HG02623 (cell line): ENCODE measurements around the gene CRYBB1.

ENCODE experiments used
- ATAC-seq: cut with Tn5 transposase; IDR thresholded peaks from one replicate; pipeline ENCODE4 v1.9.1; 2021; ENCODE audit warnings: moderate library complexity; ENCODE audit not compliant: unreplicated experiment

CRYBB1 gene

DNA sequence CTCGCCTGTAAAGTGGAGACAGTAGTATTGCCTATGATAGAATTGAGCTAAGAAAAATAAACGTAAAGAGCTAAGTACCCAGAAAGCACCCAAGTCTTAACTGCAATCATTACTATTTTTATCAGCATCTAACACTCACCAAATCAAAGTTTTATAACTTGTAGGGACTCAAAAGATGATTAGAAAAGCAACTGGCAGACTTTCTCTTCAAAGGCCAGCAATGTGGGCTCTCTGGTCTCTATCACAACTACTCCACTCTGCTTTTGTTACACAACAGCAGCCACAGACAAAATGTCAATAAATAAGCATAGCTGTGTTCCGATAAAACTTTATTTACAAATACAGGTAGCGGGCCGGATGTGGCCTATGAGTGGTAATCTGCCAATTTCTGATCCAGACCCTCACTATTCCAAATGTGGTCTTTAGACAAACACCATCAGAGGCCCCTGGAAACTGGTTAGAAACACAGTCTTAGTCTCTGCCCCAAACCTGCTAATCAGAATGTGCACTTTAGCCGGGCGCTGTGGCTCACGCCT, 36.1 kb downstream of the CRYBB1 start:
- ATAC-seq, result no peak

DNA sequence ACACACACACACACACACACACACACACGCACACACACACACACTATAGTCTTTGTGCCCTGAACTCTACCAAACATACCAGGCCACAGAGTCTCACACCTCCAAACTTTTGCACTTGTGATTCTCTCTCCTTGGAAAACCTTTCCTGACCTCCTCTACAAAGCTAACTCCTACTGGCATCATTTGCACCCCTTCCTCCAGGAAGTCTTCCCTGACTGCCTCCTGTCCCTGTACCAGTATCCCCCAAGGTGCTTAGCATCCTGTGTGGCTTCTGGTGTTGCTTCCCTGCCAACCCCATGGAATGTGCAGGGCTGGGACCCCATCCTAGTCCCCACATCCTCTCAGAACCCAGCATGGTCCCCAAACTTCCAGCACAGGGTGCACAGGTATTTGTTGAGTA, 36.8 kb downstream of the CRYBB1 start:
- no peak for ATAC-seq

DNA sequence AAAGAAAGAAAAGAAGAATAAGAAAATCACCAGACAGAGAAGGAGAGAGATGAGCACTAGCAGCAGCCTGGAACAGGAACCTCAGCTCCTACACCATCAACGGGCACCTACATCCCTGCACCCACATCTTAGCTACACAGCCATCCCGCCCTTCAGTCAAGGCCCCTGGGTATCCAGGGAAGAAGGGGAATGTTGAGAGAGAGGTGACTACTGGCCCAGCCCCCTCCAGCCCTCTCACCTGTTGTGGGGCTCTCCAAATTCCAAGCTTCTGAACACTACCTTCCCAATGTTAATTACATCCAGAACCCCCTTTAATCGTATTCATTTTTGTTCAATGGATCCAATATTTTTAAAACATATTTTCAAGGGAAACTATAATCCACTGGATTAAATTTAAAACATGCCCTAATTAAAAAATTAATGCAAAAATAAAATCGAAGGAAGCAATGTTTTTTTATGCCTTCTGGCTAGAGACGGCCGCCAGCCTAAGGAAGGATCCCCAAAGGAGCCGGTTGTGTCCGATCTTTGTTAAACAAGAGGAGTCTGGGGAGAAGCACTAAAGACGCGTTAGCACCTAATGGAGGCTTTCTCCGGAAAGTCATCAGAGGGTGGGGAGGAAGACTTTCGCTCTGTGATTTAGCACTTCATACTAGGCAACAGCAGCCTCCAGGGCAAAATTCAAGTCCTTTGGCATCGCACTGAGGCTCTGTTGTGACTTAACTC, 37.4 kb downstream of the CRYBB1 start:
- ATAC-seq, result no peak

- no peak for ATAC-seq
Measured at GRCh38 chr22:26579331-26579886, 38.4 kb downstream of the CRYBB1 start.

GRCh38 chr22:26577081-26577480, 40.7 kb downstream of the CRYBB1 start:
- no peak for ATAC-seq

GRCh38 chr22:26576026-26576680, 41.7 kb downstream of the CRYBB1 start:
- no peak for ATAC-seq

DNA sequence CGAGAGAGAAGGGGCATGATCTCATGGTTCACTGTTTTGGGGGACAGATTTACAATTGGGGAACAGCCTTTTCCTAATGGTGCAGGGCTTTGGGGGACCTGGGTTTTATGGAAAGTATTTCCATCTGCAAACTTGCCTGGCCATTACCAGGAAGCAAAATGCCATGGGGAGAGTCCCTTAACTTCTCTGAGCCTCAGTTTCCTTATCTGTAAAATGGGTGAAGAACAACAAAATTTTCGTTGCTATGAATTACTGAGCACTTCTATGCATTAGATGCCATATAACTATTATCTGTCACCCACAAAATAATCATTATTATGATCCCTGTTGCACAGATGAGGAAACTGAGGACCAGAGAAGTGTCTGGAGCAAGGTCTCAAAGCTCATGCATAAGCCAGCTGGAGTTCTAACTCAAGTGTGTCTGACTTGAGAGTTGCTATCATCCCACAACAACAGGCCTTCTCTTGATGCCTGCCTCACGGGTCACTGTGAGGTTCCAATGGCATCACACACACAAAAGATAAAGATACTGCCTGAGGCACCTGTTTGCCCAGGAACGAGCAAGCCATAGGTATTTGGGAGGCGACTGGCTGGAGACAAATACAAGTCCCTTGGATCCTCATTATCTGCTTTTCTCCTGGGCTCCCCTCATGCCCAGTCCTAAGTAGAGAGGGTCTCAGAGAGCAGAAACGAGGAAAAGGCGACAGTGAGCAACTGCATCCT, 43.7 kb downstream of the CRYBB1 start:
- no peak for ATAC-seq

- ATAC-seq, result no peak
Measured at GRCh38 chr22:26573026-26573662, 44.7 kb downstream of the CRYBB1 start.

- ATAC-seq, result no peak
Measured at GRCh38 chr22:26570864-26571525, 46.8 kb downstream of the CRYBB1 start.

DNA sequence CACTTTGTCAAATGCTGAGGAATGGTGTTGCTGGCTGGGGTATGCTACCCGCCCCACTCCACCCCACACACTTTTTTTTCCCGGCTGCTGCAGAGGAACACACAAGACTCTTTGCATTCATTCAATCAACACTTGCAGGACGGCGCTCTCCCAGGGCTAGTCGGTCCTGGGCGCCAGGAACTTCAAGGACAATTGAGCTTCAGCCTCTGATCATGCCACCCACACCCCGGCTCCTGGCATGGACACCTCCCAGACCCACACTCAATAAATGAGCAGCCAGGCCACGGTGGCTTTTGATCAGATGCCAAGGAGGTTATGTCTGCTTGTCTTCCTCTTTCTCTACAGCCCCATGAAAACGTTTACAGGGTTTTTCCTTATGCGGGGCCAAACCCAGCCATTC, 47.7 kb downstream of the CRYBB1 start:
- no peak for ATAC-seq

DNA sequence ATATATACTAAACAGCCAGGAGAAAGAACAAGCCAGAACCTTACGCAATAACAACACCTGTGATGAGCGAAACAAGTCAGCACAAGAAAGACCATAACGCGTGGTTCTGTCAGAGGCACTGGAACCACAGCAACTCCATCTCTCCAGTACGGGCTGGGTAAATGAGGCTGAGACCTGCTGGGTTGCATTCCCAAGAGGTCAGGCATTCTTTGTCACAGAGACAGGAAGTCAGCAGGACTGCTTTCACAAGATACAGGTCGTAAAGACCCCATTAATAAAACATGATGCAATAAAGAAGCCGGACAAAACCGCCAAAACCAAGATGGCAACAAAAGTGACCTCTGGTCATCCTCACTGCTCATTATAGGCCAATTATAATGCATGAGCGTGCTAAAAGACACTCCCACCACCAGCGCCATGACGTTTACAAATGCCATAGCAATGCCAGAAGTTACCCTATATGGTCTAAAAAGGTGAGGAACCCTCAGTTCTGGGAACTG, 49.6 kb downstream of the CRYBB1 start:
- ATAC-seq, result no peak

DNA sequence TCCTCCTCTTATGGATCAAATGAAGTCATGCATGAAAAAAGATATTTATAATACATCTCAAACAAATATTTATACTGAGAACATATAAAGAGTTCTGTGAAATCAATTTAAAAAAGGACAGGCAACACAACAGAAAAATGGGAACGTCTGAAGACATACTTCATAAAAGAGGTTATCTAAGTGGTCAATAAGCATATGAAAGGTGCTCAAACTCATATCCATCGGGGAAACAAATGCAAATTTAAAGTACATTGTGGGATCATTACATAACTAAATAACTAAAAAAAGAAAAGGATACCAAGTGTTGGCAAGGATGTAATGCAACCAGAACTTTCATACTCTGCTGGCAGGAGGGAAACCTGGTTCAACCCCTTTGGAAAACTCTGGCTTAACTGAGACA, 50.2 kb downstream of the CRYBB1 start:
- no peak for ATAC-seq

DNA sequence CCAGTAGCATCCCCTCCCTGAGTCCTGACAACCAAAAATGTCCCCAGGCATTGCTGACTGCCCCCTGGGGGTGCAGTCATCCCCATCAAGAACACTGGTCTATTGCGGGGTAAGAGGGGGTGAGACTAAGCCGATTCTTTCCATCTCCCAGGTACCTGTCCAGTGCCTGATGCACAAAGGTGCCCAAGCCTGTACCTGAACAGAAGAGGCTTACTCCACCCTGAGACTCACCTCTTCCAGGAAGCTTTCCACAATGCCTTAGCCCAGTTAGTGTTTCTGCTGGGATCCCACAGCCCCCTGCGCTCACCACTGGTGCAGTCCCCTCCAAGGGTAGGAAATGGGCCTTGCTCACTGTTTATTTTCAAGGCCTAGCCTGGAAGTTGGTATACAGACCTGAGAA, 50.8 kb downstream of the CRYBB1 start:
- ATAC-seq, result no peak

DNA sequence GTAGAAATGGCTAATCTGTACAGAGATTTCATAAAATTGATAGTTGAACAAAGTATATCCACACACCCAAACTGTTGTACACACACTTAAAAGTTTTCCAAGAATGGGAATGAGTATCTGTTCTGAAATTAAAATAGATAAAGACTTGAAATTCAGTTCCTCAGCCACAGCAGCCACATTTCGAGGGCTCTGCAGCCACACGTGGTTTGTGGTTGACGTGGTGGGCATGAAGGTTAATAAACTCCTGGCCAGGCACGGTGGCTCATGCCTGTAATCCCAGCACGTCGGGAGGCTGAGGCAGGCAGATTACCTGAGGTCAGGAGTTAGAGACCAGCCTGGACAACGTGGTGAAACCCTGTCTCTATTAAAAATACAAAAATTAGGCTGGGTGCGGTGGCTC, 51.9 kb downstream of the CRYBB1 start:
- no peak for ATAC-seq

- no peak for ATAC-seq
Measured at GRCh38 chr22:26565181-26565580, 52.6 kb downstream of the CRYBB1 start.

DNA sequence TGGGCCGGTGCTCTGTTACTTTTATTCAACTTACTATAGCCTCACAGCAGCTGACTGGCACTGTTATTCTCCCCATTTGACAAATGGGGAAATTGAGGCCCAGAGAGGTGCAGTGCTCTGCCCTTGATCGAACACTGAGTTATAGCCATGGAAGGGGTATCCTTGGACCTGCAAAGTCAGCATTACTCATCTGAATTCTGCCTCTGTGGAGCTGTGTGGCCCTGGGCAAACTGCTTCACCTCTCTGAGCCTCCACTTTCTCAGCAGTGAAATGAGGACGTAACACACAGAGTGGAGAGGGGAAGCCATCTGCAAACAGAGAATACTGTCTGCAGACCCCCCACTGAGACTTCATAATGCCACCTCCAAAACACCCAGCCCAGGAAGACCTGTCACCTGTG, 53.2 kb downstream of the CRYBB1 start:
- ATAC-seq, result no peak

DNA sequence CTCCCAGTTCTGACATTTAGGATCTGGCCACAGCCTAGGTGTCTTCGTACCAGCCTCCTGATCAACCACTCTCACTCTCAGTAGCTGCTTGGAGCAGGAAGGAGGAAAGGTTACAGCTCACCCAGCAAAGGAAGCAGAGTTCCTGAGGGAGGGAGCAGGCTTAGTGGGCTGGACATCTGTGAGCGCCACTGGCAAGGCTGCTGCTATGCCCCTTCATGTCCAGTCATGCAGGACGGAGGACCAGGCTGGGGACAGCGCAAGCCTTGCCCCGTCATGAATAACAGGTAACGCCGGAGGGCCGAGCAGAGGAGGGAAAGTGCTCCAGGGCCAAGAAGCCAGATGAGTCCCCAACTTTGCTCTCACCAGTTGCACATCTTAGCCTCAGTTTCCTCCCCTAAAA, 53.6 kb downstream of the CRYBB1 start:
- ATAC-seq, result no peak

- ATAC-seq, result no peak
Measured at GRCh38 chr22:26563022-26563421, 54.8 kb downstream of the CRYBB1 start.

DNA sequence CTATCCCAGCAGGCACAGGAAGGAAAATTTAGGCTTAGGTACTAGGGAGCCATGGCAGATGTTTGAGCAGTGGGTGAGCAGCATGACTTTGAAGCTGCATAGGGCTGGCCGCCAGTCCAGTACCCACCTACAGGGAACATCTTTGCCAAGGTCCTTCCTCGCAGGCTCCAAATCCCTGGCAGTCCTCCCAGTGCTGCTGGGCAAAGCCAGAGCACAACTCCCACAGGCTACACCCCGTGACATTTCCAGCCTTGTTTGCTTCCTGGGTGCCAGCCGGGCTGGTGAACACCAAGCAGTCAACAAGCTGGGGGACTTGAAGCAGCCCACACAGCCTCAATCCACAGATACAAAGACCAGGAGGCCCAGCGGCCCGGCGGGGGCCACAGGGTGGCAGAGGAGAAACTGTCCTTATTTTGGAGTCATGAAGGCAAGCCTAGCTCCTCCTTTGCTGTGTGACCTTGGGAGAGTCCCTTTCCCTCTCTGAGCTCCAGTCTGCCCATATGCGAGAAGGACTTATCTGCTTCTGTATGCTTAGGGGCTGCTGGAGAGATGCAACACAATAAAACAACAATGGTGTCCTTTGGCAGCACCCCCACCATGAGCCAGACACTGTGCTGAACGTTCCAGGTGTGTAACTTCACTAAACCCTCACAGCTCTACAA, 55.9 kb downstream of the CRYBB1 start:
- no peak for ATAC-seq
